IPS-NIHi7 (cell line): ENCODE results near the gene BPIFB6.

ENCODE experiments used
- DNase-seq: peaks from one replicate; pipeline ENCODE4 v3.0.0; 2012; ENCODE audit warnings: mixed read lengths; ENCODE audit errors: extremely low spot score

BPIFB6 gene

GRCh38 chr20:33000802-33001466 is 30.5 kb upstream of the BPIFB6 start:
- no peak for DNase-seq

DNA sequence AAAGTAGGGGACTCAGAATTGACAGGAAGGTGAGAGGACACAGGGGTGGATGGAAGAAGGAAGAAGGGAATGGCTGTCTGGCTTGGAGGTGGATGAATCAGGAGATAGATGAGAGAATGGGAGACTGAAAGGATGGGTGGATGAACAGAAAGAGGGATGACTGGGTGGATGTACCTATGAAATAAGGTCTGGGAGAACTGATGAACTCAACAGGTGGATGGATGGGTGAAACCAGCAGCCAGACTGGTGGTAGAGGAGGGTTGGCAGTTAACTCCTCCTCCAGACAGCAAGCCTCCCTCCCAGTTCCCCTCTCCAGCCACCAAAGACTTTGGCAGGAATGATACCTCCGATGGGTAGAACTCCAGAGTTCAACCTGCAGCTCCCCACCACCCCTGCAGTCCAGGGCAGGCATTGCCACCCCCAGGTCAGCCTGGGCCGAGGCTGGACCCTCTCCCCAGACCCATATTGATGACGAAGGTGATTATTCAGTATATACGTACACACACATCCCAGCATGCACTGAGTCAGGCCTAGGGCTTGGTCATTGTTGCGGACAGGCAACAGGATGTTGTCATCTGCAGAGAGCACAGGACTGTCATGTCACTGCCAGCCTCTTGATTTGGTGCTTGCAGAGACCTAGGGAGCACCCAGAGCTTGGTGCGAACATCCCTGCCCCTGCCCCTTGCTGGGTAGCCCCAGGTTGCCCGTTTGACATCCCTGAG is 29.2 kb upstream of the BPIFB6 start:
- DNase-seq, result no peak

DNA sequence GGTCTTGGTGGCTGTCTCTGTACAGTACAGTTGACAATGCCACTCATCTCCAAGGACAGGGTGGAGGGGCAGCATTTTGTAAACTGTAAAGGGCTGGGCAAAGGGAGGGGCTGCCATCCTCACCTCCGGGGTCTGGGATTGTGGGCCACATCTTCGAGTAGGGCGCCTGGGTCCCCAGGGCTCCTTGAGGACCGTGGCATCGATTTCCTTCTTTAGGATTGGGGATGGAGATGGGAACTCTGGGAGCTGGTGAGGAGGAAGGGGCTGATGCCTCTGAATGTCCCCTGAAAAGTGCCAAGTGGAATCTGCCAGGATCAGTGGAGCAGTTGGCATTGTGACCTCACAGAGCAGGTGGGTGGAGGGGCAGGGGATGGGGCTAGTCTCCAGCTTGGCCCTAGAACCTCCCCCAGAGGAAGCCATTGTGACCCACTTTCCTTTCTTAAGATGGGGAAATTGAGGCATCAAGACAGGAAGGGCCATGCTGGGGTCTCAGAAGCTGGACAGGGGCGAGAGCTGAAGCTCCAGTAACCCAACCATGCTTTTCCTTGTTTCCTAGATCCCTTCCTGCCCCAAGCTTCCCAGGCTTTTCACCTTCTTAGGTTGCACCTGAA is 27.2 kb upstream of the BPIFB6 start, which contains the start of gene SUN5:
TSS of gene SUN5 (minus strand) at position 293 of the 611 bp plus-strand sequence. CDS start at position 200, 93 bp downstream.
- DNase-seq, result no peak

- DNase-seq, result peak; percentile 74
These were observed 26.3 kb upstream of the BPIFB6 start for GRCh38 chr20:33005132-33005566.

GRCh38 chr20:33005908-33006775 is 25.3 kb upstream of the BPIFB6 start:
- DNase-seq, result no peak

DNA sequence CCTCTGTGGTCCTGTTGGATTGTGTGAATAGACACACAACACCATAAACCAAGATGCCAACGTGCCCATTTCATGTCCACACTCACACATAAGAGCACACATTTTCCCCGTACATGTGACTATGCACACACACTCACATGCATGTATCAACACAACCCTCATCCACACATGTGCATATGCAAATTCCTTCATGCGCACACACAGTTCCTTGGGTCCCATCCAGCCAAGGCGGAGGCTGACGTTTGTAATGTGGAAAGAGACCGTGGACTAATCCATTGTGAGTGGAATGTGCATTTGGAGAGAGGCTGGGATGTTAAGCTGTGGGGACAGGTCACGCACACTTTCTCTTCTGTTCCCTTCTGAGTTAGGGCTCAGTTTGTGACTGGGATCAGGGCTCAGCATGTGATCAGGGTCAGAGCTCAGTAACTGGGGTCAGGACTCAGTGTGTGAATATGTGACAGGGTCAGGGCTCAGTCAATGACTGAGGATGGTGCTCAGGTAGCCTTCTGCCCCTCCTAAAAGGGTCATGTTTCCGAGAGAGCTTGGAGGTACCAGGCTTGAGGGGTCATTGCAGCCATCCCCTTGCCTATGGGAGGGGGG is 24.6 kb upstream of the BPIFB6 start:
- DNase-seq, result no peak

- no peak for DNase-seq
These were observed 23.8 kb upstream of the BPIFB6 start, which contains the start of gene BPIFB2 for GRCh38 chr20:33007376-33008335. BPIFB2 (plus strand) TSS chr20:33007704; CDS start chr20:33008575, 871 bp downstream.

- DNase-seq, result no peak
These were observed 22.9 kb upstream of the BPIFB6 start for GRCh38 chr20:33008336-33009213.

- DNase-seq, result no peak
These were observed 22.0 kb upstream of the BPIFB6 start for GRCh38 chr20:33009214-33010132.

DNA sequence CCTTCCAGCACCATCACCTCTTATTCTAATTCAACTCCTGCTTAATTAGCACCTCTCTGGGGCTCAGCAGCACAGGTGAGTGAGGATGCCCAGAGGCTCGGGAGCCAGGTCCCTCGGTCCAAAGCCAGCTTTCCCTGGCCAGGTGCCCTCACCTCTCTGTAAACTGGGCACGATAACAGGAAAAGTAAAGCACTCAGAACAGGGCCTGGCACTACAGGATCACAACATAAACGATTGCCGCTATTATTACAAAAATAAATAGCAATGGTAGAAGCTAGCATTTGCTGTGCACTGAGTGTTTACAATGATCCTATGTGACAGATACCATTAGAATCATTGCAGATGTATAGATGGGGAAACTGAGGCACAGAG is 21.3 kb upstream of the BPIFB6 start:
- no peak for DNase-seq

- DNase-seq, result no peak
These were observed 20.6 kb upstream of the BPIFB6 start for GRCh38 chr20:33010674-33011449.

DNA sequence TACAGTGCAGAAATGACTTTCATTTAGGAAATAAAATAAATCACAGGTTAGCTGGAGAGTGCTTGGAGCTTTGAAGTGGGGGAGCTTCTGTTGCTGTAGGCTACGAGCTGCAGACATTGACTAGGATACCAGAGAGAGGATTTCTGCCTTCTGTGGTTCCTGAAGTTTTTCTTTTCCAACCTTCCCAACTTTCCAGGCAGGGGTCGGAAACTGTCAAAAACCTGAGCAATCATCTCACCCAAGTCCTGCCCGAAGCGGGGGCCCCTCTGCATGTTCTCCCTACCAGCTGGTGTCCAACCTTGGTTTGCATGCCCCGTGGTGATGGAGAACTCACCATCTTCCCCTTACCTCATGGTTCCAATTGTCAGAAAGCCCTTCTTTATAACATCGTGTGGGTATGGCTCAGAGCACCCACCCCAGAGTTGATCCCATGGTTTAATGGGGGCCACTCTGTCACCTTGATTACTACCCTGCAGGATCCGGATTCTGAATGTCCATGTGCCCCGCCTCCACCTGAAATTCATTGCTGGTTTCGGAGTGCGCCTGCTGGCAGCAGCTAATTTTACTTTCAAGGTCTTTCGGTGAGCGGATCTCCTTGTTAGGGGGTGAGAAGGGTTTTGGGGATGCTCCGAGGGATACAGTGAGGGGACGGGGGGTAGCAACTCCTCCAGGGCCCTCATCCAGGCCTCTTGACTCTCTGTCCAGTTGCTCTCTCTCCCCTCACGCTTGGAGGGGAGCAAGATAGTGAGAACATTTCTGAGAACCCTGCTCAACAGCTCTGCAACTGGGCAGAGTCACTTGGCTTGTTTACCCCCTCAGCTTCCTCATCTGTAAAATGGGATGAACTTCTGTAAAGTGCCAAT is 18.9 kb upstream of the BPIFB6 start:
- DNase-seq, result no peak

DNA sequence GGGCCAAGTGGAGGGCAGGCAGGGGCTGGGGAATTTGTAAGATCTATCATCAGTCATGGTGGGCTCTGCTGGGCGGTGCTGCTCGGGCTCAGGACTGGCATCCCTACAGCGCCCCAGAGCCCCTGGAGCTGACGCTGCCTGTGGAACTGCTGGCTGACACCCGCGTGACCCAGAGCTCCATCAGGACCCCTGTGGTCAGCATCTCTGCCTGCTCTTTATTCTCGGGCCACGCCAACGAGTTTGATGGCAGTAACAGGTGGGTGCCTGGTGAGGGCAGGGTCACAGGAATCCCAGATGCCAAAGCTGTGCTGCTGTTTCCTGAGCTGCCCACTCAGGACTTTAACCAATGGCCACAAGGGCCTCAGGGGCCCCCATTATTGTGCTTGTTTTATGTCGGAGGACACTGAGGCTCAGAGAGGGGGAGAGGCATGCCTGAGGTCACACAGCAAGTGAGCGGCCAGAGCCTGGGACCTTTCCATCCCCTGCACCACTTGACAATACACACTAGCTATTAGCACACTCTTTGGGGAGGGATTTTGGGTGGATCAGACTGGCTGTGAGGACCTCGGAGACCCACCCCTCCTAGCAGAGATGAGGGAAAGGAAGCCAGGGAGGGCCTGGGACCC is 17.6 kb upstream of the BPIFB6 start:
- no peak for DNase-seq

- peak; percentile 59 for DNase-seq
These were observed 16.9 kb upstream of the BPIFB6 start for GRCh38 chr20:33014336-33015113.

- DNase-seq, result no peak
These were observed 16.3 kb upstream of the BPIFB6 start for GRCh38 chr20:33015114-33015484.
